C4-2B (cell line): ENCODE measurements around the gene TMEM98.
"Not testable (repeated sequence)": the region's sequence is repeated elsewhere in the genome, so short reads cannot be mapped to it uniquely, and the experiment has no call there.

Experiments used
- H3K27ac ChIP-seq: fragments of 450-650 bp; 2 replicates; pipeline ENCODE4 v1.5.1; 2017
- ZFX ChIP-seq: fragments of 450-650 bp; IDR thresholded peaks from 2 replicates; pipeline ENCODE4 v1.6.1; 2017
- TF ChIP-seq, protein P1 (sequence below): fragments of 450-650 bp; conservative IDR thresholded peaks from 2 replicates; pipeline ENCODE4 v1.5.1; 2017; ENCODE audit warnings: mild to moderate bottlenecking

TMEM98 gene

GRCh38 chr17:32947736-32948135, 19.8 kb downstream of the TMEM98 start:
- TF ChIP-seq ZFX = no peak
- TF ChIP-seq, protein P1, sequence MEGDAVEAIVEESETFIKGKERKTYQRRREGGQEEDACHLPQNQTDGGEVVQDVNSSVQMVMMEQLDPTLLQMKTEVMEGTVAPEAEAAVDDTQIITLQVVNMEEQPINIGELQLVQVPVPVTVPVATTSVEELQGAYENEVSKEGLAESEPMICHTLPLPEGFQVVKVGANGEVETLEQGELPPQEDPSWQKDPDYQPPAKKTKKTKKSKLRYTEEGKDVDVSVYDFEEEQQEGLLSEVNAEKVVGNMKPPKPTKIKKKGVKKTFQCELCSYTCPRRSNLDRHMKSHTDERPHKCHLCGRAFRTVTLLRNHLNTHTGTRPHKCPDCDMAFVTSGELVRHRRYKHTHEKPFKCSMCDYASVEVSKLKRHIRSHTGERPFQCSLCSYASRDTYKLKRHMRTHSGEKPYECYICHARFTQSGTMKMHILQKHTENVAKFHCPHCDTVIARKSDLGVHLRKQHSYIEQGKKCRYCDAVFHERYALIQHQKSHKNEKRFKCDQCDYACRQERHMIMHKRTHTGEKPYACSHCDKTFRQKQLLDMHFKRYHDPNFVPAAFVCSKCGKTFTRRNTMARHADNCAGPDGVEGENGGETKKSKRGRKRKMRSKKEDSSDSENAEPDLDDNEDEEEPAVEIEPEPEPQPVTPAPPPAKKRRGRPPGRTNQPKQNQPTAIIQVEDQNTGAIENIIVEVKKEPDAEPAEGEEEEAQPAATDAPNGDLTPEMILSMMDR = no peak
- H3K27ac ChIP-seq = no peak overlapping the region

- no peak overlapping the region for H3K27ac ChIP-seq
Observed at GRCh38 chr17:32949181-32949580, 21.2 kb downstream of the TMEM98 start.

GRCh38 chr17:32952491-32952890, 24.5 kb downstream of the TMEM98 start:
- H3K27ac ChIP-seq = not testable (repeated sequence)

More at GRCh38 chr17:32949181-32949580, 21.2 kb downstream of the TMEM98 start:
- no peak for TF ChIP-seq ZFX
- TF ChIP-seq, protein P1 = no peak

DNA sequence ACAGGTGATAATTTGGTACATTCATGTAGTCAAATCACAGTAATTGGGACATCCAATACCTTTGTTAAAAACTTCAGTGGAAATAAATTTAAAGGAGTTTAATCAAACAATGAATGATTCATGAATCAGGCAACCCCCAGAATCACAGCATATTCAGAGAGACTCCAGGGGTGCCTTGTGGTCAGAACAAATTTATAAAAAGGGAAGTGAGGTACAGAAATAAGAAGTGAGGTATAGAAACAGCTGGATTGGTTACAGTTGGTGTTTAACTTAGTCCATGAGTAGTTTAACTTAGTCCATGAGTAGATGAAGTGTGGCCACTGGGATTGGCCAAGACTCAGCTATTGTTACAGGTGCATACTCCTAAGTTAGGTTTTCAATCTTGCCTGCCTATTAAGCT, 25.1 kb downstream of the TMEM98 start:
- TF ChIP-seq, protein P1 = no peak
- no peak for TF ChIP-seq ZFX
- H3K27ac ChIP-seq = no peak overlapping the region

DNA sequence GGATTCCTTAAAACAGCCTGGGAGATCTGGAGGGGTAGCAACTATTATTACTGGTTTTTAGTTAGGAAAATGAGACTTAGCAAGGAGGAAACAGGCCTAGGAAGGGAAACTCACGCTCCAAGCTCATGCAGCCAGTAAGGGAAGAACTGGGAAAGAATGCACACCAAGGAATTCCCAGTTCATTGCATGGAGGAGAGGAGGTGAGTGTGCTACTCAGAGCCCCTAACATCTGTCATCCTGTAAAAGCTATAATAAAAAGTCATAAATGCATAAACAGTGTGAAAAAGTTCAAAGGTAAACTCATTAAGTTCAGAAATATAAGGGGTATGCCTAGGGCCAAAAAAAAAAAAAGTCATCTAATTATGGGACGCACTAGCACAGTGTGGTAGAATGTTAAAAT, 25.9 kb downstream of the TMEM98 start:
- H3K27ac ChIP-seq = no peak overlapping the region
- TF ChIP-seq ZFX = no peak

- TF ChIP-seq, protein P1 = no peak
- no peak for TF ChIP-seq ZFX
Observed at GRCh38 chr17:32954477-32954876, 26.5 kb downstream of the TMEM98 start.

GRCh38 chr17:32955155-32955554, 27.2 kb downstream of the TMEM98 start:
- no peak overlapping the region for H3K27ac ChIP-seq
- TF ChIP-seq, protein P1 = no peak
- no peak for TF ChIP-seq ZFX

More at GRCh38 chr17:32954477-32954876, 26.5 kb downstream of the TMEM98 start:
- no peak overlapping the region for H3K27ac ChIP-seq

GRCh38 chr17:32956240-32956970, 28.5 kb downstream of the TMEM98 start:
- TF ChIP-seq ZFX = no peak
- TF ChIP-seq, protein P1 = no peak
- no peak overlapping the region for H3K27ac ChIP-seq
